Middle frontal gyrus (tissue), 1 donor: ENCODE results near the gene AQP2.

Experiments used
- DNase-seq: peaks from one replicate; pipeline ENCODE4 v3.0.0-alpha.2; 2015; ENCODE audit warnings: low spot score; ENCODE audit errors: extremely low spot score

AQP2 gene

DNA sequence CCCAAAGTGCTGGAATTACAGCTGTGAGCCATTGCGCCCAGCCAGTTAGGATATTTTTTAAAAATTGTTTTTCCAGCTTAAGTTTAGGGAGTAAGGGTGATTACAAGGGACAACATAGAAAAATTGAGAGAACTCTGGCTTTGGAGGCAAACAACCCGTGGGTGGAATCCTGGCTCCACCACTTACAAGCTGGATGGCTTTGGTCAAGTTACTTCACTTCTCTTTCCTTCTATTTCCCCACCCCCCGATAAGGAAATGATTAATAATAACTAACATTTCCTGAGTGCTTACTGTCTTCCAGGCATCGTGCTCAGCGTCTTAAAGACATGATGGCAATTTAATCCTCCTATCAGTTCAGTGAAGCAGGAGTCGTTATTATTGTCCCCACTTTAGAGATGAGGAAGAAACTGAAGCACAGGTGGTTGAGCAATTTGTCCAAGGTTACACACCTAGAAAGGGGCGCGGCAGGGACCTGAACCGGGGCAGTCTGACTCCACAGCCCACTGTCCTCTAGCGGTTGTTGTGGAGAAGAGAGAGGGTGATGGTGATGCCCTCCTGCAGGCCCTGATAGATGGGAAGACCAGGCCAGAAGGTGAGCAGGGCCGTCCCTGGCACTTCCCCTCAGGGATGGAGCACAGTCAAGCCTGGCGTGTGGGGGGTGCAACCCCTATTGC lies 30.2 kb upstream of the AQP2 start:
- no peak for DNase-seq

GRCh38 chr12:49920915-49921286 lies 29.6 kb upstream of the AQP2 start:
- DNase-seq: no peak

DNA sequence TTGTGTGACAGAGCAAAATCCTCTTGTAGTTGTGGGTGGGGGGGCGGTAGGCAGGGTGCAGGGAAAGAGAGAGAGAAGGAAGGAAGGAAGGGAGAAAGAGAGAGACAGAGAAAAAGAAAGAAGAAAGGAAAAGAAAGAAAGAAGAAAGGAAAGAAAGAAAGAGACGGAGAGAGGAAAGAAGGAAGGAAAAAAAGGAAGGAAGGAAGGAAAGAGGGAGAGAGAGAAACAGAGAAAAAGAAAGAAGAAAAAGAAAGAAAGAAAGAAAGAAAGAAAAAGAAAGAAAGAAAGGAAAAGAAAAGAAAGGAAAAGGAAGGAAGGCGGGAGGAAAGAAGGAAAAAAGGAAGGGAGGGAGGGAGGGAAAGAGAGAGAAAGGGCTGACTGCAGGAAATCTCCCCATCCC lies 29.2 kb upstream of the AQP2 start:
- no peak for DNase-seq

DNA sequence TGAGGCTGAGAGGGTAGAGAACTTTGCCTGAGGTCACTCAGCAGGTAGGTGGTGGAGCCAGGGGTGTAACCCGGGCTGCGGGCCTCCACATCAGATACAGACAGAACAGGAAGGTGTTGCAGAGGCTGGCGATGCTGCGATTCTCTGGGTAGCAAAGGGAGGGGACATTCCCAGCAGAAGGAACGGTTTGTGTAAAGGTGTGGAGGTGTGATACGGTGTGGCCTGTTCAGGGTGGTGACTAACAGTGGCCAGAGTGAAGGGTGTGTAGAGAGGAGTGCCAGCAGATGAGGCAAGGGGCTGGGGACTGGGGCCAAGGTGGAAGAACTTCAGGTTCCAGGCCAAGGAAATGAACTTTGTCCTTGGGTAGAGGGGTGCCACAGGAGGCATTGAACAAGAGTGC lies 28.6 kb upstream of the AQP2 start:
- no peak for DNase-seq

GRCh38 chr12:49922349-49923034 lies 28.0 kb upstream of the AQP2 start:
- no peak for DNase-seq

GRCh38 chr12:49923035-49923644 lies 27.4 kb upstream of the AQP2 start:
- DNase-seq: no peak

DNA sequence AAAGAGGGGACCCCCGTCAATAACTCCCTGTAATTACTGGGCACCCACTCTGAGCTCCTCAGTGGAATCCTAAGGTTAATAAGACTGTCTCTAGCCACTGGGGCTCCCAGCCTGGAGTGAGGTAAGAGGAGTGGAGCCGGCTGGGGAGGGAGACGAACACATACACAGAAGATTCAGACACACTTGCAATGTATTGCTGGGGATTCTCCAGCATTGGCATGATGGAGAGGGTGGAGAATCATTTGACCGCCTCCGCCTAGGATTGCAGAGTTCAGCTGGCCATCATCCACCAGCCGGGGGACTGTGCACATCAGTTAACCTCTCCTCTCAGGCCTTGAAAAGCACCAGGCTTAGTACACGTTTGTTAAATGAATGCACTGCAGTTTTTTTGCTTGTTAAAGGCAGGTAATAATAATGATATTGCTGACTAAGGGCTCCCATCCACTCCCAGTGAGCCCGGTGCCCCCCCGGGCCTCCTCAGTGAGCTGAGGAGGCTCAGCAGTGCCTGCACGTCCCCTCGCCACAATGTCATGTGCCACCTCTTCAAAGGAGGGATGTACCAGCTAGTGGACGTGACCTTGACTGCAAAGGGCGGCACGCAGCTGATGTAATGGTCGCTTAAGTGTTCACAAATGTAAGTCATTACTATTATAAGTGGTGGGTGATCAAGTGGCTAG lies 26.5 kb upstream of the AQP2 start:
- DNase-seq: no peak

DNA sequence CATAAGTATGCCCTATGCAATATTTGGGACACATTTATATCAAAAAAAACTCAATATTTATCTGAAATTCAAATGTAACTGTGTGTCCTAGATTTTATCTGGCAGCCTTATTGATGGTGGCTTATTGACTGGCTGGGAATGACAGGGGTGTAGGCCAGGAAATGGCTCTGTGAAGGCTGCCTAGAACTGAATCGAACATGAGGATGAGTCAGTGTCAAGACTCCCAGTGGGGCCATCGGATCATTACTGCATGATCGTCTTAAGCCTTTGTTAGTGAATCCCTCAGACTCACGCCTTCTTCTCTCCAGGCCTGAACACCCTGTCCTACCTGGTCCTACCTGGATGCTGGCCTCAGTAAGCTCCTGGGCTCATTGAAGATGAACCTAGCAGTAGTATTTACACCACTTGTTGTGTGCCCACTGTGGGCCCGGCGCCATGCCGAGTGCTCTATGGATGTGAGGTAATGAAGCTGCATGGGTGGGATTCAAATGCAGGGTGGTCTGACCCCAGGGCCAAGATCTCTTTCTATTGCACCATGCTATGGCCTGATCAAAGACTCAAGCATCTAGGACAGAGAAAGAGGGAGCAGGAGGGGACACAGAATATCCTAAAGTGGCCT lies 25.8 kb upstream of the AQP2 start:
- no peak for DNase-seq

DNA sequence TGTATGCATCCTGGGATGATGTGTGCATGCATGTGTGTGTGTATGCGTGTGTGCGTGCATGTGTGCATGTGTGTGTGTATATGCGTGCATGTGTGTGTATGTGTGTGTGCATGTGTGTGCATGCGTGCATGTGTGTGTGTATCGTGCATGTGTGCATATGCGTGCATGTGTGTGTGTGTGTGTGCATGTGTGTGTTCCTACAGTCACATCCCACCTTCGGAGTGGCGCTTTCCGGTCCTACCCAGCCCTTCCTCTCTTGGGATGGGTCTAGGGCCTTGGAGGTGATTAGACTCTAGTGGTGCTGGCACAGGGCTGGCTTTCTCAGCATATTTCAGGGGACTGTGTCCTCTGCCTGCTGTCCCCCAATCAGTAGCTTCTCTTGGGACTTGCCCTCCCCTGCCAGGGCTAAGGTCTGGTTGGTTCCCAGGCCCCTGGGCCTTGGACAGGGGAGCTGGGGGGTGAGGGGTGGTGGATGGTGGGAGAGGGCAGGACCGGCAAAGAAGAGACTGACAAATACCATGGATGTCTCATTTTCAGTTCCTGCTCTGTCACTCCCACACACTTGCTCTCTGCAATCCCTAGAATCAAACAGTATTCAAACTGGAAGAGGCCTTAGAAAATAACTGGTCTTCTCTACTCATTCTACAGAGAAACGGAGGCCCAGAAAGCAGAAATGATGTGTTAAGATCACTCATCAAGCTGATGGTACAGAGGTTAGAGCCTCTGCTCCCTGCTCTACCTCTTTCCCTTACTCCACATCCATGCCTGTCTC lies 24.9 kb upstream of the AQP2 start:
- DNase-seq: no peak

- DNase-seq: no peak
Observed at GRCh38 chr12:49928471-49928870, 22.1 kb upstream of the AQP2 start.

- DNase-seq: no peak
Observed at GRCh38 chr12:49929581-49929980, 21.0 kb upstream of the AQP2 start.

GRCh38 chr12:49930515-49931288 lies 19.8 kb upstream of the AQP2 start:
- DNase-seq: no peak

- DNase-seq: no peak
Observed at GRCh38 chr12:49932023-49932422, 18.5 kb upstream of the AQP2 start.

GRCh38 chr12:49932533-49933130 lies 17.9 kb upstream of the AQP2 start:
- DNase-seq: no peak

- no peak for DNase-seq
Observed at GRCh38 chr12:49933796-49934195, 16.7 kb upstream of the AQP2 start.

GRCh38 chr12:49934505-49934904 lies 16.0 kb upstream of the AQP2 start:
- no peak for DNase-seq

DNA sequence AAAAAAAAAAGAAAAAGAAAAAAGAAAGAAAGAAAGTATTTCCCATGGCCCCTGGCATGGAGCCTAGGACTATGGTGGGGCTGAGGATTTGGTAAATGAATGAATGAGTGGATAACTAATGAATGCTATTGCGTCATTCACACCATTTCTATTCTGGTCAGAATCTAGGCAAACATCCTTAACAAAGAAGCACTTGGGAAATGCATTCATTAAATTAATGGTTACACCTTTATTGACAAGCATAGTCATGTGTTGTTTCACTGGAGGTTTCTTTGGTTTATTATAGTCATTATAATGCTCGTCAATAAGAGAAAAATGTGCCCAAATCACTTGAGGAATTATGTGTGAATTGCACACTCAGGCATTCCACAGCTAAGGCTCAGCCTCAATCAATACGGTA lies 13.6 kb upstream of the AQP2 start:
- no peak for DNase-seq

GRCh38 chr12:49937639-49938300 lies 12.8 kb upstream of the AQP2 start:
- DNase-seq: no peak

GRCh38 chr12:49939307-49939706 lies 11.2 kb upstream of the AQP2 start:
- DNase-seq: no peak
